OCI-LY7 (cell line): ENCODE results near the gene TFAP2C. TPM values are rescaled to one million over a fixed set of nuclear protein-coding genes. Genes with fewer than 3 reads are reported as not detected.

ENCODE experiments used
- BruUV-seq: library from RNA; stranded (reverse); fragments of 400-500 nt; replicated peaks from 2 replicates; lab custom pipeline; 2021; lab: Mats Ljungman, UMichigan
- CTCF ChIA-PET: fragments of 300-600 bp; sonication (Branson Sonifier 250); formaldehyde crosslinking; loops from one replicate; lab custom pipeline; 2022; ENCODE audit warnings: antibody characterized with exemption; ENCODE audit not compliant: unreplicated experiment; lab: Charles Lee
- POLR2A ChIA-PET: fragments of 300-600 bp; sonication (Branson Sonifier 250); formaldehyde crosslinking; loops from one replicate; lab custom pipeline; 2022; ENCODE audit warnings: antibody characterized with exemption; lab: Charles Lee
- DNase-seq: peaks from one replicate; pipeline ENCODE4 v3.0.0-alpha.2; 2015; ENCODE audit warnings: low spot score
- H2AFZ ChIP-seq: fragments of 200-600 bp; sonication (generic), shearing (Covaris generic); 2 replicates; pipeline ENCODE4 v1.6.1; 2014; ENCODE audit warnings: mild to moderate bottlenecking, antibody characterized with exemption, low read length, moderate library complexity
- H3K27ac ChIP-seq: fragments of 200-600 bp; sonication (generic); 2 replicates; pipeline ENCODE4 v1.5.1; 2014; ENCODE audit warnings: mixed run types, low read depth, mild to moderate bottlenecking, moderate library complexity, low read length, inconsistent platforms; ENCODE audit not compliant: poor library complexity, severe bottlenecking
- H3K36me3 ChIP-seq: fragments of 200-600 bp; sonication (generic); 2 replicates; pipeline ENCODE4 v1.6.1; 2014; ENCODE audit warnings: mild to moderate bottlenecking, antibody characterized with exemption, low read length, moderate library complexity, mixed read lengths; ENCODE audit not compliant: insufficient read depth
- H3K4me1 ChIP-seq: fragments of 200-600 bp; sonication (generic); 2 replicates; pipeline ENCODE4 v1.5.1; 2014; ENCODE audit warnings: mild to moderate bottlenecking, low read length; ENCODE audit not compliant: insufficient read depth, poor library complexity, severe bottlenecking
- H3K4me2 ChIP-seq: fragments of 200-600 bp; sonication (generic); 2 replicates; pipeline ENCODE4 v1.6.1; 2014; ENCODE audit warnings: mild to moderate bottlenecking, low read length
- H3K4me3 ChIP-seq: fragments of 200-600 bp; sonication (generic); 2 replicates; pipeline ENCODE4 v1.5.1; 2014; ENCODE audit warnings: mild to moderate bottlenecking, low read depth, low read length; ENCODE audit not compliant: poor library complexity, severe bottlenecking
- H3K79me2 ChIP-seq: fragments of 200-600 bp; sonication (generic); 2 replicates; pipeline ENCODE4 v1.6.1; 2016; ENCODE audit warnings: low read depth, mild to moderate bottlenecking, low read length, moderate library complexity, mixed read lengths; ENCODE audit not compliant: insufficient read depth
- H3K9me2 ChIP-seq: fragments of 200-600 bp; sonication (generic); 2 replicates; pipeline ENCODE4 v1.6.1; 2016; ENCODE audit warnings: mild to moderate bottlenecking, low read length, mixed read lengths; ENCODE audit not compliant: insufficient read depth
- H3K9me3 ChIP-seq: fragments of 200-600 bp; sonication (generic); 2 replicates; pipeline ENCODE4 v1.6.1; 2014; ENCODE audit warnings: mild to moderate bottlenecking, mixed run types, low read length, mixed read lengths
- H4K20me1 ChIP-seq: fragments of 200-600 bp; sonication (generic); 2 replicates; pipeline ENCODE4 v1.6.1; 2014; ENCODE audit warnings: mild to moderate bottlenecking, antibody characterized with exemption, low read length, moderate library complexity, mixed read lengths; ENCODE audit not compliant: insufficient read depth
- CTCF ChIP-seq: fragments of 200-600 bp; sonication (generic); conservative IDR thresholded peaks from 2 replicates; pipeline ENCODE4 v1.5.1; 2014; ENCODE audit warnings: mild to moderate bottlenecking, antibody characterized with exemption, low read length, moderate library complexity, mixed read lengths
- EZH2phosphoT487 ChIP-seq: fragments of 200-600 bp; sonication (generic); IDR thresholded peaks from 2 replicates; pipeline ENCODE4 v1.6.1; 2018; ENCODE audit warnings: low read depth, borderline replicate concordance, mild to moderate bottlenecking, mixed run types, antibody characterized with exemption, low read length, moderate library complexity, mixed read lengths
- intact Hi-C: fragments of 100-400 bp; cut with micrococcal nuclease; formaldehyde crosslinking; loops from one replicate; pipeline ENCODE4 v1.10.0; 2022; ENCODE audit not compliant: unreplicated experiment
- total RNA-seq, 2 experiments: library from RNA; depleted of rRNA in 1 of 2; stranded (reverse); fragments of >200 nt in 1 of 2; shearing (Covaris generic) in 1 of 2; gene quantifications; 2 replicates each; pipeline ENCODE4 v1.2.3, GENCODE V29; 2014 to 2022

Gene TFAP2C
- total RNA-seq, 2 experiments from 2014 or later = not detected

DNA sequence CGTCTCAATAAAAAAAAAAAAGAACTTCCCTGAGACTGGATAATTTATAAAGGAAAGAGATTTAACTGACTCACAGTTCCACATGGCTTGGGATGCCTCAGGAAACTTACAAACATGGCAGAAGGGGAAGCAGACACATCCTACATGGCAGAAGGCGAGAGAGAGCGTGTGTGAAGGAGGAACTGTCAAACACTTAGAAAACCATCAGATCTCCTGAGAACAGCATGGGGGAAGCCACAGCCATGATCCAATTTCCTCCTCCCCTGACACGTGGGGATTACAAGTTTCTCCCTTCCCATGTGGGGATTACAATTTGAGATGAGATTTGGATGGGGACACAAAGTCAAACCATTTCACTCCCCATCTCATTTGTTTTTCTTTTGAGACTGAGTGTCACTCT lies 46.6 kb upstream of the TFAP2C start:
- CTCF ChIA-PET = no interaction called here
- BruUV-seq = no TSS peak

GRCh38 chr20:56584916-56585315 lies 44.2 kb upstream of the TFAP2C start:
- intact Hi-C loops = no loop called here
- POLR2A ChIA-PET = no interaction called here
- BruUV-seq = no TSS peak
- CTCF ChIA-PET = no interaction called here
- Histone ChIP-seq H3K9me2 (no peaks in the 10 kb centered on the region), H3K9me3 (no peaks in the 10 kb centered on the region), H3K36me3 (no peaks in the 10 kb centered on the region), H2AFZ (no peak overlapping the region), H3K4me1 (no peaks in the 10 kb centered on the region), H3K4me2 (no peak overlapping the region), H3K27ac (no peak overlapping the region), H4K20me1 (no peaks in the 10 kb centered on the region), H3K4me3 (no peak overlapping the region), H3K79me2 (no peaks in the 10 kb centered on the region)
- no peak for DNase-seq
- TF ChIP-seq EZH2phosphoT487 (no peak), CTCF (no peak)

More for the DNA sequence above, 46.6 kb upstream of the TFAP2C start:
- H3K9me2 ChIP-seq = no peaks in the 10 kb centered on the region
- no peaks in the 10 kb centered on the region for H3K9me3 ChIP-seq
- no peaks in the 10 kb centered on the region for H3K36me3 ChIP-seq
- TF ChIP-seq EZH2phosphoT487 (no peak), CTCF (no peak)
- no peak overlapping the region for H3K4me2 ChIP-seq
- no peak overlapping the region for H3K27ac ChIP-seq
- H4K20me1 ChIP-seq = no peaks in the 10 kb centered on the region
- no peak for DNase-seq
- intact Hi-C loops = no loop called here
- no peaks in the 10 kb centered on the region for H3K79me2 ChIP-seq
- no peak overlapping the region for H3K4me3 ChIP-seq
- no peak overlapping the region for H2AFZ ChIP-seq
- POLR2A ChIA-PET = no interaction called here
- H3K4me1 ChIP-seq = no peaks in the 10 kb centered on the region

DNA sequence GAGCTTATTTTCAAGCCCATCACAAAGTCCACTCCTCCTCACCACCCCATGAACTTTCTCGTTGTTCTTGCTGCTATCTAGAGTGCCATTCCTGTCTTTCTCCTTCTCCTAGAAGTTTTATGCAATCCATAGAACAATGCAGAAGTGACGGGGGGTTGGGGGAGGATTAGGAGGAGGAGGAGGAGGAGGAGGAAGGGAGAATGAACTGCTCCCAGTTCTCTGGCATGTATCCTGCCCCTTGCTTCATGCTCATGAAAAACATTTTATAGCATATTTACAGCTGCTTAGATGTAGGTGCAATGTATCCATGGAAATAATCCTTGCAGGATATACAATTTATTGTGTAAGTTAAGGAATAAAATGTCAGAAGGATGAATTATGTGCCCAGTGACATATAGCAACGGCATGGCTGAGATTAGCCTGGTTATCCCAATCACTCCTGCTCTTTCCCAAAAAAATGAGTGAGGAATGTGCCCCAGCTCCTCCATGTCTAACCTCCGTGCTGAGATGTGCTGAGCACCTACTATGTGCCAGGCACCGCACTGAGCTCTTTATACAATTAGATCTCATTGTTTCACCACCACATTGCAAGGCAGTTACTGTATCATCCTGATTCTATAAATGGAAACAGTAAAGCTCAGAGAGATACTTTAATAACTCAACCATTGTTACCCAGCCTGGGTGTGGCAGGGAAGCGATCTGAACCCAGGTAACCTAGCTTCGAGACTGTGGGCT lies 41.6 kb upstream of the TFAP2C start:
- no peak for DNase-seq
- no peaks in the 10 kb centered on the region for H3K4me1 ChIP-seq
- H3K4me2 ChIP-seq = no peak overlapping the region
- POLR2A ChIA-PET = no interaction called here
- no peak overlapping the region for H3K27ac ChIP-seq
- H3K4me3 ChIP-seq = no peak overlapping the region
- no peaks in the 10 kb centered on the region for H3K36me3 ChIP-seq
- H3K79me2 ChIP-seq = no peaks in the 10 kb centered on the region
- no peak for TF ChIP-seq CTCF
- no peak for TF ChIP-seq EZH2phosphoT487
- no peaks in the 10 kb centered on the region for H4K20me1 ChIP-seq
- intact Hi-C loops = no loop called here
- BruUV-seq = no TSS peak
- H2AFZ ChIP-seq = no peak overlapping the region
- H3K9me2 ChIP-seq = no peaks in the 10 kb centered on the region
- H3K9me3 ChIP-seq = no peaks in the 10 kb centered on the region
- CTCF ChIA-PET = no interaction called here
